A673 (cell line): ENCODE data around the gene UVSSA. TPM values are rescaled to one million over a fixed set of nuclear protein-coding genes. Genes with fewer than 3 reads are reported as not detected.

Source experiments
- BruUV-seq: library from RNA; stranded (reverse); fragments of 400-500 nt; replicated peaks from 2 replicates; lab custom pipeline; 2021; lab: Mats Ljungman, UMichigan
- CTCF ChIA-PET: fragments of 300-600 bp; sonication (Branson Sonifier 250); formaldehyde crosslinking; loops from one replicate; lab custom pipeline; 2022; ENCODE audit warnings: antibody characterized with exemption; lab: Charles Lee
- POLR2A ChIA-PET: fragments of 300-600 bp; sonication (Branson Sonifier 250); formaldehyde crosslinking; loops from one replicate; lab custom pipeline; 2022; ENCODE audit warnings: antibody characterized with exemption; ENCODE audit not compliant: low non-redundant PET; lab: Charles Lee
- DNase-seq: peaks from one replicate; pipeline ENCODE4 v3.0.0-alpha.2; 2015; ENCODE audit warnings: low spot score
- H3K27ac ChIP-seq: fragments of 200-600 bp; sonication (generic); 2 replicates; pipeline ENCODE4 v1.5.1; 2016; ENCODE audit warnings: mixed run types, low read depth, mild to moderate bottlenecking, mixed read lengths, antibody characterized with exemption, low read length; ENCODE audit not compliant: poor library complexity, severe bottlenecking
- H3K27me3 ChIP-seq: fragments of 200-600 bp; sonication (generic); replicated peaks from 2 replicates; pipeline ENCODE4 v1.6.1; 2017; ENCODE audit warnings: mixed run types, low read depth, mild to moderate bottlenecking, mixed read lengths, antibody characterized with exemption, low read length; ENCODE audit not compliant: insufficient read depth, poor library complexity
- H3K36me3 ChIP-seq: fragments of 200-600 bp; sonication (generic); 2 replicates; pipeline ENCODE4 v1.6.1; 2016; ENCODE audit warnings: mixed run types, mild to moderate bottlenecking, mixed read lengths, antibody characterized with exemption, low read length; ENCODE audit not compliant: insufficient read depth, poor library complexity, severe bottlenecking
- H3K4me1 ChIP-seq: fragments of 200-600 bp; sonication (generic); 2 replicates; pipeline ENCODE4 v1.6.1; 2017; ENCODE audit warnings: mixed run types, mild to moderate bottlenecking, mixed read lengths, antibody characterized with exemption, low read length; ENCODE audit not compliant: insufficient read depth, poor library complexity, severe bottlenecking
- H3K4me3 ChIP-seq: fragments of 200-600 bp; sonication (generic); 2 replicates; pipeline ENCODE4 v1.5.1; 2016; ENCODE audit warnings: low read depth, mixed run types, mild to moderate bottlenecking, mixed read lengths, low read length; ENCODE audit not compliant: poor library complexity, severe bottlenecking
- H3K9me3 ChIP-seq: fragments of 200-600 bp; sonication (generic); 2 replicates; pipeline ENCODE4 v1.6.1; 2016; ENCODE audit warnings: mixed run types, low read depth, mild to moderate bottlenecking, mixed read lengths, antibody characterized with exemption, low read length; ENCODE audit not compliant: poor library complexity, severe bottlenecking
- CTCF ChIP-seq: fragments of 300-800, 200-600 bp; sonication (generic); conservative IDR thresholded peaks from 2 replicates; pipeline ENCODE4 v1.5.1; 2017; ENCODE audit warnings: low read depth, mild to moderate bottlenecking, antibody characterized with exemption, low read length, moderate library complexity, mixed read lengths
- EZH2 ChIP-seq: fragments of 200-600 bp; sonication (generic); IDR thresholded peaks from 2 replicates; pipeline ENCODE4 v1.6.1; 2017; ENCODE audit warnings: borderline replicate concordance, low read depth, mild to moderate bottlenecking, mixed read lengths, antibody characterized with exemption, low read length; ENCODE audit not compliant: poor library complexity, severe bottlenecking
- intact Hi-C: fragments of 100-400 bp; cut with micrococcal nuclease; formaldehyde crosslinking; loops from one replicate; pipeline ENCODE4 v1.10.0; 2022; ENCODE audit not compliant: unreplicated experiment
- total RNA-seq: library from RNA; stranded (reverse); gene quantifications from 2 replicates; pipeline ENCODE4 v1.2.3, GENCODE V29; 2021

The UVSSA gene
- total RNA-seq, 1 experiment from 2014 or later: 20.3 TPM

DNA sequence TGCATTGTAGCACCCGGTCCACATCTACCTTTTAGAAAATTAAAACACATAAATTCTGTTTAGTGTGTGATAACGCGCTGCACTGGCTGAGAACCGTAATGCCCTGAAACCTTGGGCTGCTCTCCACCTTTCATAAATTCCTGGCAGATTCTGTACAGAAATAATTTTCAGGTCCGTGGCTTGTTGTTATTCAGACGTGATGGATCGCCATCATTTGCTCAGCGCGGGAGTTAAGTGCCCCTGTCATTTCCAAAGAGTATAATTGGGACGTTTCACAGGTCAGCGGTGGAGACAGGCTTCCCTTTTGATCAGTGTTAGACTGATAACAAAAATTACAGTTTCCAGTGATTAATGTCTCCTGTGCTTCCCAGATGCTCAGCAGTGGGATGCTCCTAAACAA lies 16.5 kb downstream of the UVSSA start:
- no peaks in the 10 kb centered on the region for H3K27me3 ChIP-seq
- no peak overlapping the region for H3K27ac ChIP-seq
- no peaks in the 10 kb centered on the region for H3K4me1 ChIP-seq
- H3K36me3 ChIP-seq: no peaks in the 10 kb centered on the region
- DNase-seq: no peak
- CTCF ChIA-PET: no interaction called here
- POLR2A ChIA-PET: no interaction called here
- no TSS peak for BruUV-seq
- intact Hi-C loops: no loop called here
- H3K4me3 ChIP-seq: no peak overlapping the region
- TF ChIP-seq EZH2: no peak
- TF ChIP-seq CTCF: no peak
- H3K9me3 ChIP-seq: no peaks in the 10 kb centered on the region

DNA sequence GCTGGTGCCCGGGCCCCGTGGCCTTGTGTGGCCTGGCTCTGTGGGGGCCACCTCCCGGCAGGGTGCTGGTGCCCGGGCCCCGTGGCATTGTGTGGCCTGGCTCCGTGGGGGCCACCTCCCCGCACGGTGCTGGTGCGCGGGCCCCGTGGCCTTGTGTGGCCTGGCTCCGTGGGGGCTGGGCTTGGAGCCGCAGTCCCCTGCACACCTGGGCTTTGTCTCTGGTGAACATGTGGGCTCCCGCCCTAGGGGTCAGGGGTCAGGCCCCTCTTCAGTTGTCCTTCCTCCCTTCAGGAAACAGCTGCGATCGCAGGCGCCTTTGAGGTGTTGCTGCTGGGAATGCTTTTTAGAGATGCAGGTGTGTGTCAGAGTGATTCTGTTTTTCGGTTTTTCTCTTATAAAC lies 17.2 kb downstream of the UVSSA start:
- no TSS peak for BruUV-seq
- TF ChIP-seq EZH2: no peak
- no peak for TF ChIP-seq CTCF
- Histone ChIP-seq H3K27ac (no peak overlapping the region), H3K27me3 (no peaks in the 10 kb centered on the region), H3K4me3 (no peak overlapping the region), H3K4me1 (no peaks in the 10 kb centered on the region), H3K36me3 (no peaks in the 10 kb centered on the region), H3K9me3 (no peaks in the 10 kb centered on the region)
- CTCF ChIA-PET: no interaction called here
- POLR2A ChIA-PET: no interaction called here
- intact Hi-C loops: no loop called here
- DNase-seq: no peak

- H3K4me1 ChIP-seq: no peaks in the 10 kb centered on the region
- CTCF ChIA-PET: interaction anchor here (0.8 kb wide), 1 partner anchor 9 kb away, joined by 4 read pairs; no protein-coding TSS in a partner anchor
- DNase-seq: no peak
- intact Hi-C loops: no loop called here
- H3K27me3 ChIP-seq: no peaks in the 10 kb centered on the region
- H3K9me3 ChIP-seq: no peaks in the 10 kb centered on the region
- POLR2A ChIA-PET: no interaction called here
- no peak overlapping the region for H3K4me3 ChIP-seq
- no peaks in the 10 kb centered on the region for H3K36me3 ChIP-seq
- TF ChIP-seq EZH2 (no peak), CTCF (no peak)
- no TSS peak for BruUV-seq
- no peak overlapping the region for H3K27ac ChIP-seq
Measured at GRCh38 chr4:1364748-1365147, 17.7 kb downstream of the UVSSA start.
